ENCODE data around the gene CDH13. TPM values are rescaled to one million over a fixed set of nuclear protein-coding genes. Genes with fewer than 3 reads are reported as not detected.

The CDH13 gene
- total and polyA plus RNA-seq, 12 donors, result 0.86 to 30.6 (median 2.4) TPM

DNA sequence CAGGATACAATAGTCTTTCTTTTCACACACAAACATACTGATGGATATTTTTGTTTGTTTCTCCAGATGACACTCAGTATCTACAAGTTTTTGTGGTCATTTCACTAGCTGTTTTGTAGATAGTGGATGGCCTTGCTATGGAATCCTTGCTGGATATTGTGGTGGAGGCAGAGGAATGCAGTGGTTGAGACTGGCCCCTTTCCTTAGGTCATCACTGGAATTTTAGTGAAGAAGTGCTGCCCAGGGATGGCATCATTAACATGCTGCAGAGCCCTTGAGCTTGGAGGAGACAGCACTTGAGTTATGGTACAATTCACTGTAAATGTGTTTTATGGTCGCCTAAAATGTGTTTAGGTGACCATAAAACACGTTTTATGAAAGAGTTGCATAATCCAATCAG is 725.1 kb downstream of the CDH13 start:
- Histone ChIP-seq H3K4me1 (replicated peaks in 1 of 2) (no peaks in the 10 kb centered on the region), H3K4me3 (no peak overlapping the region), H3K27ac (no peak overlapping the region), H3K36me3 (replicated peaks in 1 of 2) (no peaks in the 10 kb centered on the region), H3K27me3 (no peaks in the 10 kb centered on the region), H3K9me3 (replicated peaks in 1 of 3) (no peaks in the 10 kb centered on the region)
- no peak for TF ChIP-seq POLR2A (IDR thresholded peaks at IDR 0.05)
- TF ChIP-seq, protein P1, sequence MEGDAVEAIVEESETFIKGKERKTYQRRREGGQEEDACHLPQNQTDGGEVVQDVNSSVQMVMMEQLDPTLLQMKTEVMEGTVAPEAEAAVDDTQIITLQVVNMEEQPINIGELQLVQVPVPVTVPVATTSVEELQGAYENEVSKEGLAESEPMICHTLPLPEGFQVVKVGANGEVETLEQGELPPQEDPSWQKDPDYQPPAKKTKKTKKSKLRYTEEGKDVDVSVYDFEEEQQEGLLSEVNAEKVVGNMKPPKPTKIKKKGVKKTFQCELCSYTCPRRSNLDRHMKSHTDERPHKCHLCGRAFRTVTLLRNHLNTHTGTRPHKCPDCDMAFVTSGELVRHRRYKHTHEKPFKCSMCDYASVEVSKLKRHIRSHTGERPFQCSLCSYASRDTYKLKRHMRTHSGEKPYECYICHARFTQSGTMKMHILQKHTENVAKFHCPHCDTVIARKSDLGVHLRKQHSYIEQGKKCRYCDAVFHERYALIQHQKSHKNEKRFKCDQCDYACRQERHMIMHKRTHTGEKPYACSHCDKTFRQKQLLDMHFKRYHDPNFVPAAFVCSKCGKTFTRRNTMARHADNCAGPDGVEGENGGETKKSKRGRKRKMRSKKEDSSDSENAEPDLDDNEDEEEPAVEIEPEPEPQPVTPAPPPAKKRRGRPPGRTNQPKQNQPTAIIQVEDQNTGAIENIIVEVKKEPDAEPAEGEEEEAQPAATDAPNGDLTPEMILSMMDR (IDR thresholded peaks at IDR 0.05), result no peak
- 60 to 73% (median 64%) methylated on average over 2 of the region's 2 CpGs for WGBS, 4 donors
- intact Hi-C loops (cut with DNase I), result loop anchor here in 1 of 2 donors (10.0 kb wide), 1 partner anchor 237 kb away; no protein-coding TSS in a partner anchor
- DNase-seq, result no peak

DNA sequence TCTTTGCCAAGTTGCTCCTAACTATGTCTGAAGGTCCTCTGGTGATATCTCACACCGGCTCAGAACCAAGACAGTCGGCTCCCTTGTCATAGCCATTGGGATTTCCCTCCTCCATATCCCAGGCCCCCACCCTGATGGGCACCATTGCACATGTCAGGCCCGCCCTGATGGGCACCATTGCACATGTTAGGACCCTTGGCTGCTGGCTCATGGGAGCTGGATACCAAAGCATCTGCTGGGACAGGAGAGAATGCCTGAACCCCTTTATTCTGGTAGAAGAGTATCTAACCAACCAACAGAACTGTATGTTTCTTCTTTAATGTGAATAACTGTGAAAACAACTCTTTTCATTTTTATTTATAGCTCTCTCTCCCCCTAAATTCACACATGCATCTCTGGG is 726.5 kb downstream of the CDH13 start:
- 66 to 89% (median 83%) methylated on average over 3 of the region's 3 CpGs for WGBS, 4 donors
- intact Hi-C loops (cut with DNase I), result loop anchor here in 1 of 2 donors (10.0 kb wide), 1 partner anchor 238 kb away; no protein-coding TSS in a partner anchor

DNA sequence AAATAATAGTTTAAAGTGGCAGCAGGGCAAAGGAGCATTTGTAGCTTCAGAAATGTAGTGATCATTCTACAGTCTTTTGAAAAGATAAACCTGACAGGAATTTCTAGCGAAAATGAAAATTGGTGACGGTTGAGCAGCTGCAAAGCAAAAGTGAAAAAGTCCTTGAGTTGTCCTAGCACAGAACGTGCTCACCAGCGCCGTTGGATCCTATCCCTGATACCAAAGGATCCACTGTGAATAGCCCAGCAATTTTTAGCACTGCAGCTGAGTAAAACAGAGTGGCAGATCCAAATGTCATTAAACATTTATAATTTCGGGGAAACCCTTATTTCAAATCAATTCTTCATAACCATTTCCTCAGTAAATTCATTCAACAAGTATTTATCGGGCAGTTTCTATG is 727.2 kb downstream of the CDH13 start:
- Histone ChIP-seq H3K4me3 (no peak overlapping the region), H3K27me3 (no peaks in the 10 kb centered on the region), H3K27ac (no peak overlapping the region), H3K36me3 (replicated peaks in 1 of 2) (no peaks in the 10 kb centered on the region), H3K4me1 (replicated peaks in 1 of 2) (no peaks in the 10 kb centered on the region), H3K9me3 (replicated peaks in 1 of 3) (no peaks in the 10 kb centered on the region)
- WGBS, 4 donors, result 60 to 79% (median 66%) methylated on average over 7 of the region's 7 CpGs
- TF ChIP-seq, protein P1 (IDR thresholded peaks at IDR 0.05), result no peak
- no peak for TF ChIP-seq POLR2A (IDR thresholded peaks at IDR 0.05)
- intact Hi-C loops (cut with DNase I), result loop anchor here in 1 of 2 donors (10.0 kb wide), 1 partner anchor 239 kb away; no protein-coding TSS in a partner anchor
- peak in 1 of 7 donors; percentile 16 for DNase-seq

More for the DNA sequence above, 726.5 kb downstream of the CDH13 start:
- TF ChIP-seq, protein P1 (IDR thresholded peaks at IDR 0.05), result no peak
- no peak for TF ChIP-seq POLR2A (IDR thresholded peaks at IDR 0.05)
- no peak overlapping the region for H3K4me3 ChIP-seq
- H3K27me3 ChIP-seq, result no peaks in the 10 kb centered on the region
- no peaks in the 10 kb centered on the region for H3K4me1 ChIP-seq (replicated peaks in 1 of 2)
- DNase-seq, result no peak
- H3K27ac ChIP-seq, result no peak overlapping the region
- H3K36me3 ChIP-seq (replicated peaks in 1 of 2), result no peaks in the 10 kb centered on the region
- no peaks in the 10 kb centered on the region for H3K9me3 ChIP-seq (replicated peaks in 1 of 3)

DNA sequence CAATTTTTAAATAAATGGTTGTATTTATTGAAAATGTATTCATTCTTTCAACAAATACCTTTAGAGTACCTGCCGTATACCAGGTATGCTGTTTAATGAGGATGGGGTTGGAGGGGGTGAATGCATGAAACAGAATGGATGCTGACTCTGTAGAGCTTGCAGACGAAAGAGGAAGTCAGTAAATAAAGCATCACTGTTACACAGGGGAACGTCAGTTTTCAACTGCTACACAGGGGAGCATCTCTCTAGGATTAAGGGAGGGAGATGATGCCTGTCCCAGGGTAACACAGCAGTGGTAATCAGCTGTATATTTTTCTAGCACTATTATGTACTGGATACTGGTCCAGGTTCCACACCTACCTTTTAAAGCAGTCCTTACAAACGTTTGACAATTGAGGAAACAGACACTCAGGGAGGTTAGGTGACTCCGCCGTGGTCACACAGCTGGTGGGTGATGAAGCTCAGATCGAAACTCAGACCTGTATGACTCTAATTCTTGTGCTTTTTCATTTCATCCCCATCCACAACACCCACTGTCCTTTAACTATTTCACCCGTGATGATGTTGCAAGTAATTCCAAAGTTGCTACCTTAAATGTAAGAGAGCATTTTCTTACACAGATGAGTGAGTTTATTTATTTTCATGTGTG is 728.9 kb downstream of the CDH13 start:
- H3K9me3 ChIP-seq (replicated peaks in 1 of 3), result no peaks in the 10 kb centered on the region
- DNase-seq, result no peak
- no peak overlapping the region for H3K4me3 ChIP-seq
- H3K4me1 ChIP-seq (replicated peaks in 1 of 2), result no peaks in the 10 kb centered on the region
- no peaks in the 10 kb centered on the region for H3K36me3 ChIP-seq (replicated peaks in 1 of 2)
- no peaks in the 10 kb centered on the region for H3K27me3 ChIP-seq
- intact Hi-C loops (cut with DNase I), result loop anchor here in 1 of 2 donors (10.0 kb wide), 1 partner anchor 241 kb away; no protein-coding TSS in a partner anchor
- no peak overlapping the region for H3K27ac ChIP-seq
- 54 to 70% (median 62%) methylated on average over 8 of the region's 8 CpGs for WGBS, 4 donors
- TF ChIP-seq, protein P1 (IDR thresholded peaks at IDR 0.05), result no peak
- TF ChIP-seq POLR2A (IDR thresholded peaks at IDR 0.05), result no peak

Data from adrenal gland (tissue), 12 donors.